ENCODE data around the gene PUS10.
"Not testable (repeated sequence)": the region's sequence is repeated elsewhere in the genome, so short reads cannot be mapped to it uniquely, and the experiment has no call there.

Gene PUS10

DNA sequence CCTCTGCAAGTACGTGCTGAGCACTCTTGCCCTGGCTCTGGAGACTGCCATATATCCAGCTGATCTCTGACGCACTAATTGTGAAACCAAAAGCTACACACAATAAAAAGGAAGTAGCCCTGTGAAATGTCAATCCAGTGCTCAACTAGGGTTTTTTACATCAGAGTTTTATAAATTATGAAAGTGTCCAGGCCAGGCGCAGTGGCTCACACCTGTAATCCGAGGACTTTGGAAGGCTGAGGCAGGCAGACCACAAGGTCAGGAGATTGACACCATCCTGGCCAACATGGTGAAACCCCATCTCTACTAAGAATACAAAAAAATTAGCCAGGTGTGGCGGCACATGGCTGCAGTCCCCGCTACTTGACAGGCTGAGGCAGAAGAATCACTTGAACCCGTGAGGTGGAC lies 25.1 kb downstream of the PUS10 start:
- H3K4me3 ChIP-seq (ENCODE audit: low read depth, low read length) = no peak overlapping the region
- TF ChIP-seq, protein P1, sequence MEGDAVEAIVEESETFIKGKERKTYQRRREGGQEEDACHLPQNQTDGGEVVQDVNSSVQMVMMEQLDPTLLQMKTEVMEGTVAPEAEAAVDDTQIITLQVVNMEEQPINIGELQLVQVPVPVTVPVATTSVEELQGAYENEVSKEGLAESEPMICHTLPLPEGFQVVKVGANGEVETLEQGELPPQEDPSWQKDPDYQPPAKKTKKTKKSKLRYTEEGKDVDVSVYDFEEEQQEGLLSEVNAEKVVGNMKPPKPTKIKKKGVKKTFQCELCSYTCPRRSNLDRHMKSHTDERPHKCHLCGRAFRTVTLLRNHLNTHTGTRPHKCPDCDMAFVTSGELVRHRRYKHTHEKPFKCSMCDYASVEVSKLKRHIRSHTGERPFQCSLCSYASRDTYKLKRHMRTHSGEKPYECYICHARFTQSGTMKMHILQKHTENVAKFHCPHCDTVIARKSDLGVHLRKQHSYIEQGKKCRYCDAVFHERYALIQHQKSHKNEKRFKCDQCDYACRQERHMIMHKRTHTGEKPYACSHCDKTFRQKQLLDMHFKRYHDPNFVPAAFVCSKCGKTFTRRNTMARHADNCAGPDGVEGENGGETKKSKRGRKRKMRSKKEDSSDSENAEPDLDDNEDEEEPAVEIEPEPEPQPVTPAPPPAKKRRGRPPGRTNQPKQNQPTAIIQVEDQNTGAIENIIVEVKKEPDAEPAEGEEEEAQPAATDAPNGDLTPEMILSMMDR (IDR thresholded peaks at IDR 0.05; ENCODE audit: borderline replicate concordance, insufficient read depth, low read depth, low read length) = no peak

DNA sequence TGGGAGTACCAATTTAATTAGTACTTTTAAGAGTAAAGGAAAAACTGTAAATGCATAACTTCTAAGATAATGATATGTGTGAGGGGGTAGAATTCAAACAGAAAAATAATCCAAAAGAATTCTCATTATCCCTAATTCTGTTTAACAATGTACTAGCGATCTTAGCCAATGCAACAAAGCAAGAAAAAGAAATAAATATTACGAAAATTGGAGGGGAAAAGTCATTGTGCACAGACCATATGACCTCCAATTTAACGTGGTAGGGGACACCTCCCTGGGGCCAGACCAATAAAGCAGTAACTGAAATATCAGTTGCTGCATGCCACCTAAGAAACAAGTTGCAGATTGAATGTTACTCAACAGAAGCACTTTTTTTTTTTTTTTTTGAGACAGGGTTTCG lies 26.4 kb downstream of the PUS10 start:
- H3K4me3 ChIP-seq (ENCODE audit: low read depth, low read length) = no peak overlapping the region
- TF ChIP-seq, protein P1 (IDR thresholded peaks at IDR 0.05; ENCODE audit: borderline replicate concordance, insufficient read depth, low read depth, low read length) = no peak

DNA sequence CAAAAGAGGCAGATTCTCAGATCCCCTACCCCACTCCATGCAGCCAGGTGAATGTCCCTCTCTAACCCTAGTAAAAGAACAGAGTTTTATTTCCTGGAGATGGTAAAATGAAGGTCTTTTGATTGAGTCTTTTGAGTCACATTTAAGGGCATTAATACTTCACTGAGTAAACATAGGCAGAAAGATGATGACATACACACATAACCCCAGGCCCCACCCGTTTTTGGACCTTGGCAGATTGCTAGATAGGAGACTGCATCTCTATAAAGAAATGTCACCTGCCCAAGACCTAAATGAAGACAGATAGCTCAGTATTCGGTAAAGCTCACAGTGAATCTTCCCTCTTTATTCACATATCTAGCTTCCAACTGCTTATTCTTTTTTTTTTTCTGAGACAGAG lies 28.8 kb downstream of the PUS10 start:
- TF ChIP-seq, protein P1 (IDR thresholded peaks at IDR 0.05; ENCODE audit: borderline replicate concordance, insufficient read depth, low read depth, low read length) = no peak
- no peak overlapping the region for H3K4me3 ChIP-seq (ENCODE audit: low read depth, low read length)

DNA sequence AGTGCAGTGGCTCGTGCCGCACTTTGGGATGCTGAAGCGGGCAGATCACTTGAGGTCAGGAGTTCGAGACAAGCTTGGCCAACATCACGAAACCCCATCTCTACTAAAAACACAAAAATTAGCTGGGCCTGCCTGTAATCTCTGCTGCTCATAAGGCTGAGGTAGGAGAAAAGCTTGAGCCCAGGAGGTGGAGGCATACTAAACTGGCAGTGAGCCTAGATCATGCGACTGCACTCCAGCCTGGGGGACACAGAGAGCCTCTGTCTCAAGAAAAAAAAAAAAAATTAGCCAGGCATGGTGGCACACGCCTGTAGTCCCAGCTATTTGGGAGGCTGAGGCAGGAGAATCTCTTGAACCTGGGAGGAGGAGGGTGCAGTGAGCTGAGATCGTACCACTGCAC lies 30.4 kb downstream of the PUS10 start:
- H3K4me3 ChIP-seq (ENCODE audit: low read depth, low read length) = not testable (repeated sequence)

DNA sequence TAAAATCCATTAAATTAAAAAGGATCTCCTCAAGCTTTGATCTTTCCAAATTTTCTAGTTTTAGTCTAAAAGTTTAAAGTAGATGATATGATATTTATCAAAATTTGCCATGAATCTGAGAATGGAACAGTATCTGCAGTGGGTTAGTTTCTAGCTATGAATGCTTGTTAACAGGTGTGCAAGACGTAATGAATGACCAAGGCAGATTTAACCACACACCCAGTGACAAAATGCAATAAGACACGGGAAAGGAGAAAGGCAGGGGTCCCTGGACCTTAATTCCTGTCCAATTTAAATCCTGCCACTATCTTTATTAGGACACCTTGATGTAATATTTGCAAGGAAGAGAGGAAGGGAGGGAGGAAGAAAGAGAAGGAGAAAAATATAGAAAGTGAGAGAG lies 31.0 kb downstream of the PUS10 start:
- TF ChIP-seq, protein P1 (IDR thresholded peaks at IDR 0.05; ENCODE audit: borderline replicate concordance, insufficient read depth, low read depth, low read length) = no peak
- no peak overlapping the region for H3K4me3 ChIP-seq (ENCODE audit: low read depth, low read length)

DNA sequence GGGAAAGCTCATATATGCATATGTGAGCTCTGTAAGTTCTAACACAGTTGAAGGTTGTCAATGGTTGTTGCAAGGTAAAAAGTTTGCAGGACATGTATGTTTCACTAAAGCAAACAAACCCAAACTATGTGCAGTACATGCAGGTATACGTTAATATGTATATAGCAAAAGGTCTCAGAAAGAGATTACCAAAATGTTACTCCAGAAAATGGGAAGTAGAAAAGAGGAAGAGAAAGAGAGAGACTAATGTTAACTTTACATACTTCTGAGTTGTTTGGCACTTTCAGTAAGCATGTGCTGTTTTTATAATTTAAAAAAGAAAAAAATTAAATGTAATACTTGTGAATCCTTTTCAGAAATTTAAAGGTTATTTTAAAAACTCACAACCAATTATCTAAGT lies 33.3 kb downstream of the PUS10 start:
- H3K4me3 ChIP-seq (ENCODE audit: low read depth, low read length) = no peak overlapping the region
- TF ChIP-seq, protein P1 (IDR thresholded peaks at IDR 0.05; ENCODE audit: borderline replicate concordance, insufficient read depth, low read depth, low read length) = no peak

DNA sequence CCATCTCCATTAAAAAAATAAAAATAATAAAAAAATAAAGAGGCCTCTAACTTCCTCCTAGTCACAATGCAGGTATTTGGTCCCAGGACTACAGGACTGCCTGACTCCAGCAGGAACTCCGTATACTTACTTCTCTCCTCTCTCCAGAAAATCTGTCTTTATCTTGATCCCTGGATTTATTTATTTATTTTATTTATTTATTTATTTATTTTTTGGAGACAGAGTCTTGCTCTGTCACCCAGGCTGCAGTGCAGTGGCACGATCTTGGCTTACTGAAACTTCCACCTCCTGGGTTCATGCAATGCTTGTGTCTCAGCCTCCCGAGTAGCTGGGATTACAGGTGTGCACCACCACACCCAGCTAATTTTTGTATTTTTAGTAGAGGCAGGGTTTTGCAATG lies 36.0 kb downstream of the PUS10 start:
- H3K4me3 ChIP-seq (ENCODE audit: low read depth, low read length) = not testable (repeated sequence)

DNA sequence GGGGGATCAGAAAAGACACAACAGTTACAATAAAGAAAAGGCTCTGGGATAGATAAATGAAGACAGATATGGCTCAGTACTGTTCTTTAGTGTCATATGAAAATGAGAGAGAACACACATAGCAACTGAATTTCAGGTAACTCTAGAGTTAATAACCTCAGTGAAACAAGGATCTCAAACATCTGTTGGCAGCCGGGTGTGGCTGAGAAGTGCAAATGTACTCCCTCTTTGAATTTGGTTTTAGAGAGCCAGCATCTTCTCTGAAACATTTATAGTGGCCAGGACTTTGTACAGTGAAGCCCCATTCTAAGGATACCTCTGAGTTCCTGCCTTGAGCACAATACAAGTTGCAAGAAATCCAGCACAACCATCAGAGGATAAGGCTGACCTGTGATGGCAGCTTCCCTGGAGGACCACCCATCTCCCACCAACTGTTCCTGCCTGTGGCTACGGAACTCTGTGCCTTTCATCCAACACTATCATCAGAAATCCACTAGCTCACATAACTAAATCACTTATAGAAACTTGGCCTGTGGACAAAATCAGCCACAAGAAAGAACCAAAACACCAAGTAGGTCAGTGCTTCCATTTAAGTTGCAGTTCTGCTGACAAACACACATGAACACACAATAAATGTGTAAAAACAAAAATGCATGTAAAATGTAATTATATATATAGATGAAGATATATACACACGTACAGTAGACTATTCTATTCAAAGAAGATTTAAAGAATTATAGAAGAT lies 37.8 kb downstream of the PUS10 start:
- H3K4me3 ChIP-seq (ENCODE audit: low read depth, low read length) = no peak overlapping the region

More for the DNA sequence above, 37.8 kb downstream of the PUS10 start:
- TF ChIP-seq, protein P1 (IDR thresholded peaks at IDR 0.05; ENCODE audit: borderline replicate concordance, insufficient read depth, low read depth, low read length) = no peak
